ENCODE measurements around the gene ECI1.

DNA sequence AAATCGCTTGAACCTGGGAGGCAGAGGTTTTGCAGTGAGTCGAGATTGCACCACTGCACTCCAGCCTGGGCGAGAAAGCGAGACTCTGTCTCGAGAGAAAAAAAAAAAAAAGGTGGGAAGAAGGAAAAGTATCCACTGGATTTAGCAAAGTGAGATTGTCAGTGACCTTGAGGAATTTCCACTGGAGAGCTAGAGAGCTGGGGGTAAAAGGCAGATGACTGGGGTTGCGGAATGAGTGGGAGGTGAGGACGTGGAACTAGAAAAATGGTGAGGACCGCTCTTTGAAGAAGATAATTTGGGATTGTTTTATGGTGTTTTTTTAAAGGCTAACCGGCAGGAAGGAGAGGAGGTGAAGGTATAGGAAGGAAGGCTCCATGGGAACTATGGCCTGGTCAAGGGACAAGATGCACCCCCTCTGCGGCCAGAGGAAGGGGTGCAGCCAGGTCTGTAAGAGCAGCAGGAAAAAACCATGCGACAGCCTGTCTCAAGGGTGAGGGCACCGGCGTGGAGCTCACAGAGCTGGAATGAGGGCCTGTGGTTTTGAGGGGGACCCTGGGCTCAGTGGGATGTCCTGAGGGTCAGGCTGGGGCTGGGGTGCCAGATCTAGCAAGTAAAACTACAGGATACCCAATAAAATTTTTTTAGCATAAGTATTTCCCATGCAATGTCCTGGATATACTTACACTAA is 46.8 kb downstream of the ECI1 start:
- TF ChIP-seq, protein P1, sequence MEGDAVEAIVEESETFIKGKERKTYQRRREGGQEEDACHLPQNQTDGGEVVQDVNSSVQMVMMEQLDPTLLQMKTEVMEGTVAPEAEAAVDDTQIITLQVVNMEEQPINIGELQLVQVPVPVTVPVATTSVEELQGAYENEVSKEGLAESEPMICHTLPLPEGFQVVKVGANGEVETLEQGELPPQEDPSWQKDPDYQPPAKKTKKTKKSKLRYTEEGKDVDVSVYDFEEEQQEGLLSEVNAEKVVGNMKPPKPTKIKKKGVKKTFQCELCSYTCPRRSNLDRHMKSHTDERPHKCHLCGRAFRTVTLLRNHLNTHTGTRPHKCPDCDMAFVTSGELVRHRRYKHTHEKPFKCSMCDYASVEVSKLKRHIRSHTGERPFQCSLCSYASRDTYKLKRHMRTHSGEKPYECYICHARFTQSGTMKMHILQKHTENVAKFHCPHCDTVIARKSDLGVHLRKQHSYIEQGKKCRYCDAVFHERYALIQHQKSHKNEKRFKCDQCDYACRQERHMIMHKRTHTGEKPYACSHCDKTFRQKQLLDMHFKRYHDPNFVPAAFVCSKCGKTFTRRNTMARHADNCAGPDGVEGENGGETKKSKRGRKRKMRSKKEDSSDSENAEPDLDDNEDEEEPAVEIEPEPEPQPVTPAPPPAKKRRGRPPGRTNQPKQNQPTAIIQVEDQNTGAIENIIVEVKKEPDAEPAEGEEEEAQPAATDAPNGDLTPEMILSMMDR (IDR thresholded peaks at IDR 0.05) = no peak
- no peak for TF ChIP-seq POLR2A (IDR thresholded peaks at IDR 0.05)
- no peak for TF ChIP-seq POLR2AphosphoS5 (IDR thresholded peaks at IDR 0.05; ENCODE audit: insufficient read depth in 1 of 2, low read depth in 1 of 2)

All from vagina (tissue), 2 donors.